GM18502 (cell line): ENCODE data around the gene ALDH9A1.
A peak's percentile ranks its signal among the peaks of the same experiment; 100 is the strongest.
"Not testable (repeated sequence)": the region's sequence is repeated elsewhere in the genome, so short reads cannot be mapped to it uniquely, and the experiment has no call there.

Experiments used
- ATAC-seq: cut with Tn5 transposase; IDR thresholded peaks from one replicate; pipeline ENCODE4 v1.9.1; 2021; ENCODE audit warnings: mild to moderate bottlenecking; ENCODE audit not compliant: unreplicated experiment, poor library complexity

Gene ALDH9A1

DNA sequence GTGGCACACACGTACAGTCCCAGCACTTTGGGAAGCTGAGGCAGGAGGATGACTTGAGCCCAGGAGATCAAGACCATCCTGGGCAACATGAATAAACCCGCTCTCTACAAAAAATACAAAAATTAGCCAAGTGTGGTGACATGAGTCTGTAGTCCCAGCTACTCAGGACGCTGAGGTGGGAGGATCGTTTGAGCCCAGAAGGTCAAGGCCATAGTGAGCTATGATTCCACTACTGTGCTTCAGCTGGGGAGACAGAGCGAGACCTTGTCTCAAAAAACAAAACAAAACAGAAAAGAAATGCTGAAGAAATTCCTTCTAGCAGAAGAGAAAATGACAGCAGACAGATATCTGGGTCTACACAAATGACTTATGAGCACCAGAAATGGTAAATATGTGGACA, 10.3 kb downstream of the ALDH9A1 start:
- no peak for ATAC-seq

DNA sequence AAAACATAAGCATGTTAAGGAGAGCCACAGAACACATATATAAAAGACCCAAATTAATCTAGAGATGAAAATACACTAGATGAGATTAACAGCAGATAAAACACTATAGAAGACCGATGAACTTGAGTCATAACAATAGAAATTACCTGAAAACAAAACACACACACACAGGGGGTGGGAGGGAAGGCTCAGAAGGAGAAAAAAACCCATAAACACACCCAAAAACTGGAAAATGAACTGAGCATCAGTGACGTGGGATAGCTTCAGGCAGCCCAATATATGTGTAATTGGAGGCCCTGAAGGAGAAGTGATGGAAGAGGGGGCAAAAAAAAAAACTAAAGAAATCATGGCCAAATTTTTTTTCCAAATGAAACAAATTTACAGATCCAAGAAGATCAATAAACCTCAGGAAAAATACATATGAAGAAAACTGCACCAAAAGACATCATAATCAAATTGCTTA, 11.4 kb downstream of the ALDH9A1 start:
- peak; percentile 59 for ATAC-seq

GRCh38 chr1:165686121-165686970, 12.0 kb downstream of the ALDH9A1 start:
- peak; percentile 82 for ATAC-seq

DNA sequence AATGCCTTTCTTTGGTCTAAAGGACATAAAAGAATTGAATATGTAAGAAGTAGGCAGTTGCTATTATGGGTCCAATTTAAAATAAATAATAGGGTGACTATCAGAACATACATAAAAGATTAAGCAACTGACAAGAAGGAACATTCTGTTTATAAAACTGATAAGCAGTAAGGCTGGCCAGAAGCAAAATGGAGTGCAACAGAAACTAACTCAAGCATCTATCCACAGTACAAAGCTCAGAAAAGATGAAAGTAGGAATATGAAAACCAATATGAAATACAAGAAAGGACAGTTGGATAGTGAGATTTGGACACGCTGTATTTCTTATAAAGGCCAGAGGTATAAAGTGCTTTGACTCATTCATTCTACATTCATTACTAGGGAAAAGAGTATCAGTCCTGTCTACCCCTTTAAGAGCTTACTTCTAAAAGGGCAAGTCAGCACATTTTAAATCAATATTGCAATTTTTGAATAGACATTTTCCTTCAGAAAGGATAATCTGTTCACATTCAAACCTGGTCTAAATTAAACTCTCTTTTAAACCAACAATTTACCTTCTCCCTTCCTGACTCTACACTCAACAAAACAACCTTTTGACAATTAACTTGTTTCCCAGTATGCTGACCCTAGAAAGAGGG, 14.4 kb downstream of the ALDH9A1 start:
- no peak for ATAC-seq

- not testable (repeated sequence) for ATAC-seq
Observed at GRCh38 chr1:165680773-165681172, 17.6 kb downstream of the ALDH9A1 start.

- no peak for ATAC-seq
Observed at GRCh38 chr1:165680303-165680702, 18.1 kb downstream of the ALDH9A1 start.

DNA sequence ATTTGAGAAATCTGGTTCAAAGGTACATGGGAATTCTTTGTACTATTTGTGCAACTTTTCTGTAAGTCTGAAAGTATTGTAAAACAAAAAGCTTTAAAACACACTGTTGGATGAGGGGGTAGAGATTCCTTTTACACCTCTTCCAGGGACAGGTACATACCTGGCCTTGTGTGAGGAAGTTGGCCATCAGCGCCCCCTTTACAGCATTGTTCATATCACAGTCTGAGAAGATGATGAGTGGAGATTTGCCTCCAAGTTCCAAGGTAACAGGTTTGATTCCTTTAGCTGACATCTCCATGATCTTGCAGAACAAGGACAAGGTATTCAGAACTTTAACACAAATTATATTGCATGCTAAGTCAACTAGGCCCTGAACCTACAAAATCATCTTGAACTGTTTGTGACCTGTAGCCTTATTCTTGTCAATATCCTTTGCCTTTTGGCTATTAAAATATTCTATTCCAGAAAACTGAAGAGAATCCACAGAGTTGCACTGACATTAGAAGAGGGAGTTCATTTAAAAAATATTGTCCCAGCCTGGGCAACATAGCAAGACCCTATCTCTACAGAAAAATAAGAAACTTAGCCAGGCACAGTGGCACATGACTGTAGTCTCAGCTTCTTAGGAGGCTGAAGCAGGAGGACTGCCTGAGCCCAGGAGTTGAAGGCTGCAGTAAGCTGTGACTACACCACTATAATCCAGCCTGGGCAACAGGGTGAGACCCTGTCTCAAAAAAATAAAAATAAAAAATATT, 18.9 kb downstream of the ALDH9A1 start:
- no peak for ATAC-seq

- no peak for ATAC-seq
Observed at GRCh38 chr1:165678509-165678908, 19.9 kb downstream of the ALDH9A1 start.

GRCh38 chr1:165675794-165676193, 22.6 kb downstream of the ALDH9A1 start:
- ATAC-seq, result no peak

- ATAC-seq, result no peak
Observed at GRCh38 chr1:165674599-165674998, 23.8 kb downstream of the ALDH9A1 start.

- no peak for ATAC-seq
Observed at GRCh38 chr1:165671526-165671925, 26.8 kb downstream of the ALDH9A1 start.

- no peak for ATAC-seq
Observed at GRCh38 chr1:165668184-165668583, 30.2 kb downstream of the ALDH9A1 start.

GRCh38 chr1:165666152-165666825, 32.1 kb downstream of the ALDH9A1 start:
- ATAC-seq, result no peak

DNA sequence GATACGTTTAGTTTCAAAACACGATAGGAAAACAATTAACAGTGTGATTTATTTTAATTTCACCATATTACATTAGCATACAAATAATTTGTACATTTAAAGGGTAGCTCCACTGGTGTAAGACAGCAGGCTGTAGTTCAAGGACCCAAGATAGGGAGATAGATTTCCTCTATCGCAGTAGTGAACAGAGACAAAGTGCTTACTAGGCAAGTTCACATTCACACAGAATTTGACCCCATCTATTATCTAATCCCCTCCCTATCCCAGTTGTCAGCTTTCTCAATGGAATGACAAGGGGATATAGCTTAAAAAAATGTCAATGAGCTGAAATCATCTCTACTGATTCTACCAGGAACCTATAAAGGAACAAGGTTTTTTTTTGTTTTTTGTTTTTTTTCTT, 36.2 kb downstream of the ALDH9A1 start:
- no peak for ATAC-seq

- ATAC-seq, result no peak
Observed at GRCh38 chr1:165661703-165662102, 36.7 kb downstream of the ALDH9A1 start.

GRCh38 chr1:165659581-165659895, 38.8 kb downstream of the ALDH9A1 start:
- ATAC-seq, result no peak

DNA sequence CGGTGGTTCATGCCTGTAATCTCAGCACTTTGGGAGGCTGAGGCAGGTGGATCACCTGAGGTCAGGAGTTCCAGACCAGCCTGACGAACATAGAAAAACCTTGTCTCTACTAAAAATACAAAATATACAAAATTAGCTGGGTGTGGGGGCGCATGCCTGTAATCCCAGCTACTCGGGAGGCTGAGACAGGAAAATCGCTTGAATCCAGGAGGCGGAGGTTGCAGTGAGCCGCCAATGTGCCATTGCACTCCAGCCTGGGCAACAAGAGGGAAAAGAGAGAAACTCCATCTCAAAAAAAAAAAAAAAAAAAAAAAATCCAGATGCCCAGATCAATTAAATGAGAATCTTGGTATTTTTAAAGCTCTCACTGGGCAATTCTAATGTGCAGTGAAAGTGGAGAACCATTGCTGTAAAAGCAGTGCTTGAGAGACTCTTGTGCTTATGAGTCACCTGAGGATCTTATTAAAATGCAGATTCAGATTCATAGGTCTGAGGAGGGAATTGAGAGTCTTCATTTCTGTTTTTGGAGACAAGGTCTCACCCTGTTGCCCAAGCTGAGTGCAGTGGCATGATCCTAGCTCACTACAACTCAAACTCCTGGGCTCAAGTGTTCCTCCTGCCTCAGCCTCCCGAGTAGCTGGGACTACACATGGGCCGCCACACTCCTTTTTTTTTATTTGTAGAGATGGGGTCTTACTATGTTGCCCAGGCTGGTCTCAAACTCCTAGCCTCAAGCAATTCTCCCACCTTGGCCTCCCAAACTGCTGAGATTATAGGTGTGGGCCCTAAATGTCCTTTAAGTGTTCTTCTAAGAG, 39.4 kb downstream of the ALDH9A1 start:
- not testable (repeated sequence) for ATAC-seq

GRCh38 chr1:165650981-165651625, 47.3 kb downstream of the ALDH9A1 start:
- no peak for ATAC-seq

DNA sequence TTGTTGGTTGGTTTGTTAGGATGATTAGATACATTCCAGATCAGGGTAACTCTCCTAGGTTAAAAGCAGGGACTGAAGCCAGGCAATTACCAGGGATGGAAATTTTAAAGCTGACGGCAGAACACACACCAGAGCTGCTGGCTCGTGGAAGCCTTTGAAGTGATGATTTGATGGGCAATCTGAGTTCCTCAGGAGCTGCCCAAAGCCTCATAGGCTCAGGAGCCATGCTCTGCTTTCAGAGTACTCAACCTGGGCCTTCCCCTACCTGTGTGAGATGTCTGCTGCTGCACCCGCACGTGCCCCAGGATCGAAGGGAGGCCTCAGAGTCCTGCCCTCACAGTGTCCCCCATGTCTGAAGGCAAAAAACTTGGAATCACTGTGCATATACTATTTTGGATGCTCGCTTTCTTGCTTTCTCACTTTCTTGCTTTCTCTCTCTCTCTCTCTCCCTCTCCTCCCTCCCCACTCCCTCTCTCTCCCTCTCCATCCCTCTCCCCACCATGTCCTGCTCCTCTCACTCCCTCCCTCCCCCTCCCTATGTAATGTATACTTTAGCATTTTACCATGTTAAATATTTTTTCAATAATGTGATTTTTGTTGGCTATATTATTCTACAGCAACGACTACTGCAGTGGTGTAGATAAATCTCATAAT, 49.3 kb downstream of the ALDH9A1 start:
- no peak for ATAC-seq
